Calu3 (cell line): ENCODE data around the gene KHDRBS2. TPM values are rescaled to one million over a fixed set of nuclear protein-coding genes. Genes with fewer than 3 reads are reported as not detected.

ENCODE experiments used
- BruUV-seq: library from RNA; stranded (reverse); fragments of 400-500 nt; replicated peaks from 2 replicates; lab custom pipeline; 2021; lab: Mats Ljungman, UMichigan
- CTCF ChIA-PET: fragments of 300-600 bp; sonication (Branson Sonifier 250); formaldehyde crosslinking; loops from one replicate; lab custom pipeline; 2022; ENCODE audit warnings: antibody characterized with exemption; lab: Charles Lee
- DNase-seq: peaks from one replicate; pipeline ENCODE4 v3.0.0; 2022
- H3K27ac Mint-ChIP-seq: one replicate; pipeline ENCODE4 v1.8.0; 2022; ENCODE audit warnings: mixed read lengths; ENCODE audit not compliant: unreplicated experiment
- H3K27me3 Mint-ChIP-seq: one replicate; pipeline ENCODE4 v1.8.0; 2022; ENCODE audit warnings: mixed read lengths; ENCODE audit not compliant: unreplicated experiment
- H3K36me3 Mint-ChIP-seq: one replicate; pipeline ENCODE4 v1.8.0; 2022; ENCODE audit warnings: mild to moderate bottlenecking, moderate library complexity, mixed read lengths; ENCODE audit not compliant: insufficient read depth, unreplicated experiment
- H3K4me1 Mint-ChIP-seq: one replicate; pipeline ENCODE4 v1.8.0; 2022; ENCODE audit warnings: mild to moderate bottlenecking, low read depth, mixed read lengths; ENCODE audit not compliant: unreplicated experiment
- H3K4me3 Mint-ChIP-seq: one replicate; pipeline ENCODE4 v1.8.0; 2022; ENCODE audit warnings: mild to moderate bottlenecking, low read depth, moderate library complexity, mixed read lengths; ENCODE audit not compliant: unreplicated experiment
- H3K9me3 Mint-ChIP-seq: one replicate; pipeline ENCODE4 v1.8.0; 2022; ENCODE audit warnings: low read depth, mixed read lengths; ENCODE audit not compliant: unreplicated experiment
- CTCF ChIP-seq: fragments of 200-600 bp; IDR thresholded peaks from one replicate; pipeline ENCODE4 v1.8.0; 2022; ENCODE audit warnings: antibody characterized with exemption; ENCODE audit not compliant: unreplicated experiment
- intact Hi-C: fragments of 100-400 bp; cut with micrococcal nuclease; formaldehyde crosslinking; loops from one replicate; pipeline ENCODE4 v1.10.0; 2022; ENCODE audit not compliant: unreplicated experiment
- total RNA-seq: library from RNA; stranded (reverse); gene quantifications from 2 replicates; pipeline ENCODE4 v1.2.3, GENCODE V29; 2022

The KHDRBS2 gene
- total RNA-seq, 1 experiment from 2014 or later = not detected

- Mint-ChIP-seq H3K36me3 (no peaks in the 10 kb centered on the region), H3K27me3 (no peaks in the 10 kb centered on the region), H3K4me3 (no peak overlapping the region), H3K27ac (no peak overlapping the region), H3K9me3 (peaks cover 13% of the 10 kb centered on the region), H3K4me1 (no peaks in the 10 kb centered on the region)
- CTCF ChIA-PET = no interaction called here
- no TSS peak for BruUV-seq
- no peak for DNase-seq
- intact Hi-C loops = no loop called here
- no peak for TF ChIP-seq CTCF
Measured at GRCh38 chr6:61951586-61951985, 334.4 kb downstream of the KHDRBS2 start.

- no peak overlapping the region for H3K4me3 Mint-ChIP-seq
- peaks cover 14% of the 10 kb centered on the region for H3K9me3 Mint-ChIP-seq
- H3K27me3 Mint-ChIP-seq = no peaks in the 10 kb centered on the region
- no TSS peak for BruUV-seq
- no peaks in the 10 kb centered on the region for H3K4me1 Mint-ChIP-seq
- H3K36me3 Mint-ChIP-seq = no peaks in the 10 kb centered on the region
- CTCF ChIA-PET = no interaction called here
- TF ChIP-seq CTCF = no peak
- no peak for DNase-seq
- intact Hi-C loops = no loop called here
- H3K27ac Mint-ChIP-seq = no peak overlapping the region
Measured at GRCh38 chr6:61950811-61951210, 335.2 kb downstream of the KHDRBS2 start.

- Mint-ChIP-seq H3K27ac (no peak overlapping the region), H3K4me1 (no peaks in the 10 kb centered on the region), H3K9me3 (peaks cover 14% of the 10 kb centered on the region), H3K4me3 (no peak overlapping the region), H3K36me3 (no peaks in the 10 kb centered on the region), H3K27me3 (no peaks in the 10 kb centered on the region)
- CTCF ChIA-PET = no interaction called here
- intact Hi-C loops = no loop called here
- no peak for DNase-seq
- BruUV-seq = no TSS peak
- no peak for TF ChIP-seq CTCF
Measured at GRCh38 chr6:61949971-61950370, 336.1 kb downstream of the KHDRBS2 start.

- CTCF ChIA-PET = no interaction called here
- Mint-ChIP-seq H3K4me3 (no peak overlapping the region), H3K36me3 (no peaks in the 10 kb centered on the region), H3K9me3 (peaks cover 17% of the 10 kb centered on the region), H3K27me3 (no peaks in the 10 kb centered on the region), H3K4me1 (no peaks in the 10 kb centered on the region), H3K27ac (no peak overlapping the region)
- no peak for TF ChIP-seq CTCF
- intact Hi-C loops = no loop called here
- DNase-seq = no peak
- no TSS peak for BruUV-seq
Measured at GRCh38 chr6:61949161-61949560, 336.9 kb downstream of the KHDRBS2 start.
